GDM1 (cell line): ENCODE results near the gene MLIP.
"Not testable (repeated sequence)": the region's sequence is repeated elsewhere in the genome, so short reads cannot be mapped to it uniquely, and the experiment has no call there.

ENCODE experiments used
- DNase-seq: peaks from one replicate; lab custom pipeline; 2025; lab: John Stamatoyannopoulos, UW

MLIP gene

DNA sequence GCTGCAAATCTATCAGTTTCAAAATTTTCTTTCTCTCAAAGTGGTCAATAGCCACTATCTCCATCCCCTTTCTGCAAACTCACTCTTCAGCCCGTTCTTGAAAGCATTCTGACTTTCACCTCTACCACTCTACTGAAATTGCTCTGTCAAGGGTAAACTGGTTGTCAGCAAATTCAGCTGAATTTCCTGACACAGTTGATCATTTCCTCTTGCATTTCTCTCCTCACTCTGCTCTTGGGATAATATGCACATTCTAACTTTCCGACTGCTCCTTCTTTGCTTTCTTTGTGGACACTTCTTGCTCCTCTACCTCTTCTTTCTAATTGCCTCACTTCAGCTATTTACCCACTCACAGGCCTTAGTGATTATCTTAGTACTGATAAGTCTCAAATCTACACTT, 123.3 kb downstream of the MLIP start:
- DNase-seq: no peak

GRCh38 chr6:54236984-54237383, 125.7 kb downstream of the MLIP start:
- no peak for DNase-seq

DNA sequence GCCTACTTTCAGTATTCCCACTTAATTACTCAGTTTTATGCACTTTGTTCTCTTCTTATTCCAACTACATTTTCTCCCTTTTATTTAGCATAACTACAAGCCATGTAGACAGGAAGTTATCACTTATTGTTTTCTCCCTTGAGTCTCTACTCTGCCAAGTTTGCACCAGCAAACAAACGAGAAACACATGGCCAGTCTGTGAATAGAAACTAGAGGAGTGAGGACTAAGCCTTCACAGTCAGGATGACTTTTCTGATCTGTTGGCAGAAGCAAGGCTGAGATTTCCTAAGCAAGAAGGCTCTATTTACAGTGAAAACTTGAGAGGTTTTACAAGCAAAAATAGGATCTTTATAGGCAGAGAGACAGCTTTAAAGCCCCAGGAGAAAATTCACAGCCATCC, 127.2 kb downstream of the MLIP start:
- DNase-seq: no peak

- no peak for DNase-seq
Observed at GRCh38 chr6:54243699-54244098, 132.5 kb downstream of the MLIP start.

GRCh38 chr6:54244430-54244829, 133.2 kb downstream of the MLIP start:
- DNase-seq: no peak

- DNase-seq: no peak
Observed at GRCh38 chr6:54245265-54245664, 134.0 kb downstream of the MLIP start.

DNA sequence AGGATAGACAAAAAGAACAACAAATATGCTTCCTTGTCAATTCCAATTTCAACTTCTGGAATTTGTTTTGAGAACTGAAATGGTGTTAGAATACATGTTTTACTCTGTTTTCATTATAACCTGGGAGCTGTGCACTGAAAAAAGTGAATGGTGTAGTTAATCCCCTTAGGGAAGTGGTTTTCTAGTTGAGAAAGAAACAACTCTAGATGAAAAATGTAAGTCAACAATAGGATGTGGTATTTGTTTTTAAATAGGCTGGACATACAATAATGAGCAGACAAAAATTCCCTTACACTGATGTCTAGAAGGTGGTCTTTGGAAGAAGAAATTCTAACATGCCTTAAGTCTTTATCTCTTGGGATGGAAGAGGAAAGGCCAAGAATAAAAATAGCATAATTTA, 137.1 kb downstream of the MLIP start:
- DNase-seq: no peak

GRCh38 chr6:54248994-54249393, 137.8 kb downstream of the MLIP start:
- DNase-seq: no peak

DNA sequence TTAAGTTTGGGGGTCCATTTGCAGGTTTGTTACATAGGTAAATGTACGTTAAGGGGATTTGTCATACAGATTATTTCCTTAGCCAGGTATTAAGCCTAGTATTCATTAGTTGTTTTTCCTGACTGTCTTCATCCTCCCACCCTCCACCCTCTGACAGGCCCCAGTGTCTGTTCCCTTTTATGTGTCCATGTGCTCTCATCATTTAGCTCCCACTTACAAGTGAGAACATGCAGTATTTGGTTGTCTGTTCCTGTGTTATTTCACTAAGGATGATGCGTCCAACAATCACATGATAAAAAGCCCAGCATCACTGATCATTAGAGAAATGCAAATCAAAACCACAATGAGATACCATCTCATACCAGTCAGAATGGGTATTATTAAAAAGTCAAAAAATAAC, 138.6 kb downstream of the MLIP start:
- DNase-seq: not testable (repeated sequence)

DNA sequence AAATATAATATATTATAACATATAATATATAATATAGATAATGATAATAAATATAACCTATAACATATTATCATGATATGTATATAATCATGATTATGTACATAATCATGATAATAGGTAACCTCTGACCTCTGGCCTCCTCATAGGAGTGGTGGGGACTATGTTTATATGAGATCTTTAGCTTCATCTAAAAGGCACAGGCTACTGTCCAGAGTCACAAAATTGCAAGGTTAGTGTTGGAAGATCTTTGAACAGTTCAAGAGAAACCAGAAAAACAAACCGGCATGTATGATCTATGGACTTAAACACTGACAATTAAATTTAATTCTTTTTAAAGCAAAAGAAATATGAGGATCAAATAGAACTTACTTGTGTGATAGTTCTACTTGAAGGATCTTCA, 141.3 kb downstream of the MLIP start:
- DNase-seq: no peak

DNA sequence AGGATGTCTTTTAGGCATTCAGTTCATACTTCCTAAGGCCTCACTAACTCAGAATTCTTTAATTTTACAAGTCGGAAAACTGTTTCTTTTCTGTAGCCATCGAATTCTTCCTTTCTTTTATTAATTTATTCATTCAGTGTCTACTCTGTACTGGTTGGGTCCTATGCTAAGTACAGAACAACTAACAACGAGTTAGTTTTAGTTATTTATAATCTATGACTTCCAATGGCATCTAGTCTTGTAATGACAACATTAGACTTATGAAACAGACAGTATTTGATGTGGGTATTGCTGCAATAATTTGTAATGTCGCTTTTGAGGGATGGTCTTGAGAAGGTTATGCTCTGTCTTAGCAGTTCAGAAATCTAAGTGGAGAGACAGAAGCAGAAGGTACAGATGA, 141.7 kb downstream of the MLIP start:
- no peak for DNase-seq

DNA sequence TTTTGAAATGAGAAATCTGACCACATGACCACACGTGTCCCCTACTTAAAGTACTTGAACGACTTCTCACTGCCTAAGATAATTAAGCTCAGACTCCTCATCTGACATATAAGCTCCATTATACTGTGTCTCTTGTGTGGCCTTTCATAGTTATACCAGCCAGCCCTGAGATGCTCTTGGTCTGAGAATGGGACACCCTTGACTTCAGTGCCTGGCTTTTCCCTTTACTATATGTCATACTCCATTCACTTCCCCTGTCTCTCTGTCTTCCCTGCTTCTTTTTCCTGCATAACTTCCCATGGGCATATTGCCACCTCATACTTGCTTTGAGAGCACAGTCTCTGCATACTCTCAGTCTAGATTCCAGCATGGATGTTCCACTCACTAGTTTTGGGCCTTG, 143.6 kb downstream of the MLIP start:
- DNase-seq: no peak

GRCh38 chr6:54255886-54256285, 144.6 kb downstream of the MLIP start:
- DNase-seq: no peak

DNA sequence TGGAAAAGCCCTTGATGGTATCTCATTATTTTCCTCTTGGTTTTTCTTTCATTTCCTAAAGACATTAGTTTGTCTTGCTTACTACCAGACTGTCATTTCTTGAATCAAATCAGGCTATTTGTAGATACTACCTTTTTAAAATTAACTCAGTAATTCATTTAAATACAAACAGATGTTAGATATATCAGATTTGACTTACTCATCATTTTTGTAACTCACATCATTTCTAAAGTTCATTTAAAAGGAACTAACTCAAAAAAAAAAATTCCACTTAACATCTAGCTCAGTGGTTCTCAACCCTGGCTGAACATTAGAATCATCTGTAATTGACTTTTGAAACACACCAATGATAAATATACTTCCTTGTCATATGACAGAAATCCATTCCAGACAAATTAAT, 148.8 kb downstream of the MLIP start:
- no peak for DNase-seq

DNA sequence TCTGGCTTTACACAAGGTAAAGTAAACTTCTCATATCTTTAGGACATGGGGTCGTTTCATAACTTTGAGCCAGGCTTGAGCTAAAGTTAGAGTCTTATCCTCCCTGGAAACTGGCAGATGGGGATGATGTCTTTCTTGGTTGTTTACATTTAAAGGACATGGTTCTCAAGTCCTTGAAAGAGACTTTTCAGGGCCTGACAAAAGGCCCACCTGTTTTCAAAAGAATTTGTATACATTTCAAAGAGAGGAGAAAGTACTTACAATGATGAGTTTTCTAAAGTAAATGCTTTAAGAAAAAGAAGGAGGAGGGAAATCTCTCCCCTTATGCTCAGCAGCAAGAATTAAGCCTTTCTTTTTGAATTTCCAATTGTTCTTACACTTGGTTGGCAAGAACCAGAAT, 151.3 kb downstream of the MLIP start:
- DNase-seq: no peak

DNA sequence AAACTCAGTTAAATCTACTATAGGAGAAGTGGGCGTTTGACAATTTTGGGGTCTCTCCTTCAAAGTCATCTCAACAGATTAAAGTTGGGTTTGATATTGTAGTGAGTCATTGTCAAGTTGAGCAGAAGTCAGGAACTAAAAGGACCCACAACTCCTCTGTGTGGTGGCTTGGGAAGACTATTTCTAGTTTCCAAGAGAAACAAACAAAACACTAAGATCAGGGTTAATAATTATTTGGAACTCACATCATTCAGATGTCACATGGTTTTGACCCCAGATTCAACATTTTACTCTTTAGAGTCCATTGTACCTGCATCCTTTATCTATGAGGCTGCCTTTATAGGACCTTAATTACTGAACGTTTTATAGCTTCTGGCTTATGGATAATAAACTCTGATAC, 151.7 kb downstream of the MLIP start:
- DNase-seq: no peak

- no peak for DNase-seq
Observed at GRCh38 chr6:54264581-54265272, 153.5 kb downstream of the MLIP start.

- DNase-seq: no peak
Observed at GRCh38 chr6:54266400-54266923, 155.2 kb downstream of the MLIP start.

GRCh38 chr6:54267798-54268197, 156.6 kb downstream of the MLIP start:
- peak; percentile 3 for DNase-seq

- no peak for DNase-seq
Observed at GRCh38 chr6:54273214-54273820, 162.1 kb downstream of the MLIP start.

DNA sequence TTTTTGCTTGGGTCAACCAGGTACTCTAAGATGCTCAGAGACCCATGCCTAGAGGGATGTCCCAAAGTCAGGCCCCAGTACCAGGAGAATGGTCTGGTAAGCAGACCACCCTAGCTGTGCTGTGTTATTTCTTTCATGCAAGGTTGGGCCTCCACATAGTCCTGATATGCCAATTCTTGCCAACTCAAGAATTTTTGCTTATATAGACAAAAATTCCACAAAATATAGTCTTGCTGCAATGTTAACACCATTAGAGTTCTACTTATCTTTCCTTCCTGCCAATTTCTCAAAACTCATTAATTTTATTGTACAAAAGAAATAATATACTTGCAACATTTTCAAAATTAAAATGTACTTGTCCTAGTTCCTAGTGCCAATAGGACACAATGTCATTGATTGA, 163.1 kb downstream of the MLIP start:
- no peak for DNase-seq

- DNase-seq: no peak
Observed at GRCh38 chr6:54282186-54282585, 170.9 kb downstream of the MLIP start.

DNA sequence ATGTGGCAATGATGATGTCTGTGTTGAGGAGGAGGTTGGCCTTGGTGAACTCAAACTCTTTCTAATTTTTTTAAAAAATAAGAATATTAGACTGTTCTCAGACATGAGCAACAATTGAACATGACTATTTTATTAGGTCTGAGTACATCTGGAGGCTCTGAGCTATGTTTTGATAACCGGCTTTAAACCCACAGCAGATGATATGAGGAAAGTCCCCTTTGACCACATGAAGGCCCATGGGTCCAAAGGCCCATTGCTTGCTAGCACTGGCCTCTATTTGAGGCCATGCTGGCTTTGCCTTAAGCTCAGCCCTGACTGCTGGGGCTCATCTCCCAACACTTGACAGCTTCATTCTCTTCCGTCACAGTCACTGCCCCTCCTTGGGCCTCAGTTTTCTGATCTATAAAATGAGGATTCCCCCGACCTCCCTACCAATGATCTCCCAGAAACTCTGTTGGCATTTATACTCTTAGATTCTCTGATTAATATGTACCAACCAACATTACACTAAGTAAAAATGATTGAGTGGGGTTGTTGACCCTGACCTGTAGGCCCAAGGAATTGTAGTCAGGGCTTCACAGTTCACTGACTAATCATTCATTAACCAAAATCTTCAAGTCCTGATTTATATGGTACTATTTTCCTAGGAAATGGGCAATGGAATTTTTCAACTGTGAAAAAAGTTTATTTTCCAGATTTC, 173.1 kb downstream of the MLIP start:
- DNase-seq: no peak
